Chondrocyte (in vitro differentiated cells): ENCODE data around the gene DTX4. TPM values are rescaled to one million over a fixed set of nuclear protein-coding genes. Genes with fewer than 3 reads are reported as not detected.

Experiments used
- DNase-seq: peaks from one replicate; pipeline ENCODE4 v3.0.0; 2021; ENCODE audit warnings: mixed read lengths, low spot score
- H3K27ac Mint-ChIP-seq: one replicate; pipeline ENCODE4 v1.8.0; 2021; ENCODE audit warnings: mild to moderate bottlenecking, moderate library complexity, mixed read lengths; ENCODE audit not compliant: unreplicated experiment
- H3K27me3 Mint-ChIP-seq: 2 replicates; pipeline ENCODE4 v1.8.0; 2021; ENCODE audit warnings: low read depth, mixed read lengths
- H3K36me3 Mint-ChIP-seq: 2 replicates; pipeline ENCODE4 v1.8.0; 2021; ENCODE audit warnings: low read depth, mixed read lengths
- H3K4me1 Mint-ChIP-seq: 2 replicates; pipeline ENCODE4 v1.8.0; 2021; ENCODE audit warnings: low read depth, mild to moderate bottlenecking, mixed read lengths
- H3K4me3 Mint-ChIP-seq: one replicate; pipeline ENCODE4 v1.8.0; 2021; ENCODE audit warnings: mild to moderate bottlenecking, moderate library complexity, mixed read lengths; ENCODE audit not compliant: unreplicated experiment
- H3K9me3 Mint-ChIP-seq: 2 replicates; pipeline ENCODE4 v1.8.0; 2021; ENCODE audit warnings: low read depth, mixed read lengths
- CTCF ChIP-seq: fragments of 200-600 bp; sonication (generic); IDR thresholded peaks from 2 replicates; pipeline ENCODE4 v1.5.0; 2021; ENCODE audit warnings: antibody characterized with exemption, mild to moderate bottlenecking, moderate library complexity
- total RNA-seq: library from RNA; stranded (reverse); gene quantifications from 3 replicates; pipeline ENCODE4 v1.2.1, GENCODE V29; 2021

The DTX4 gene
- total RNA-seq, 1 donor from 2014 or later, result 3.4 TPM

GRCh38 chr11:59173964-59174663 is 2.2 kb downstream of the DTX4 start:
- H3K4me1 Mint-ChIP-seq, result peaks cover 23% of the 10 kb centered on the region
- no peaks in the 10 kb centered on the region for H3K36me3 Mint-ChIP-seq
- no peak for DNase-seq
- no peak overlapping the region for H3K27ac Mint-ChIP-seq
- peaks cover 20% of the 10 kb centered on the region for H3K27me3 Mint-ChIP-seq
- peak overlapping the region; percentile 78 for H3K4me3 Mint-ChIP-seq
- TF ChIP-seq CTCF, result no peak
- no peaks in the 10 kb centered on the region for H3K9me3 Mint-ChIP-seq

- Mint-ChIP-seq H3K36me3 (no peaks in the 10 kb centered on the region), H3K9me3 (no peaks in the 10 kb centered on the region)
Measured at GRCh38 chr11:59174664-59175033, 2.7 kb downstream of the DTX4 start.

GRCh38 chr11:59175091-59175501 is 3.2 kb downstream of the DTX4 start:
- Mint-ChIP-seq H3K27ac (no peak overlapping the region), H3K4me3 (no peak overlapping the region), H3K27me3 (peaks cover 14% of the 10 kb centered on the region), H3K36me3 (no peaks in the 10 kb centered on the region), H3K4me1 (peaks cover 23% of the 10 kb centered on the region), H3K9me3 (no peaks in the 10 kb centered on the region)
- TF ChIP-seq CTCF, result no peak
- no peak for DNase-seq

More at GRCh38 chr11:59174664-59175033, 2.7 kb downstream of the DTX4 start:
- Mint-ChIP-seq H3K4me3 (no peak overlapping the region), H3K4me1 (peaks cover 23% of the 10 kb centered on the region), H3K27me3 (peaks cover 17% of the 10 kb centered on the region), H3K27ac (no peak overlapping the region)
- DNase-seq, result no peak
- no peak for TF ChIP-seq CTCF

- Mint-ChIP-seq H3K4me1 (peaks cover 23% of the 10 kb centered on the region), H3K27ac (no peak overlapping the region), H3K4me3 (no peak overlapping the region), H3K9me3 (no peaks in the 10 kb centered on the region), H3K27me3 (peaks cover 14% of the 10 kb centered on the region), H3K36me3 (no peaks in the 10 kb centered on the region)
- no peak for TF ChIP-seq CTCF
- no peak for DNase-seq
Measured at GRCh38 chr11:59176330-59176729, 4.4 kb downstream of the DTX4 start.

DNA sequence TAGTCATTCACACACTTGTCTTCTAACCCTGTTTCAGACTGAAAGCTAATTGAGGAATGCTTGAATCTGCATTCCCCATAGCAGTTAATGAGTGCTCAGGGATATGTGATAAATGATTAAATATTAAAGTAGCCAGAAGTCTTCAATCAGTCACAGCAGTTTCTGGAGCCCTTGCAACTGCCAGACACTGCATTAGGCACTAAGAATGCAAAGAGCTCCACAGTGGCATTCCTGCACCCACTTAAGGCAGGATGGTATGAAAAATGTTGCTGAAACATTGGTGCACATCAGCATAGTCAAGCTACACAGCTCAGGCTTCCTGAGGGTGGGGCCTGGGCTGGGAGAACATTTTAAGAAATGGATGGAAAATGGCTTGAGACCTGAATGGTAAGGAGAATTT is 6.5 kb downstream of the DTX4 start:
- H3K4me3 Mint-ChIP-seq, result no peak overlapping the region
- H3K36me3 Mint-ChIP-seq, result peaks cover 2% of the 10 kb centered on the region
- H3K9me3 Mint-ChIP-seq, result no peaks in the 10 kb centered on the region
- peaks cover 15% of the 10 kb centered on the region for H3K4me1 Mint-ChIP-seq
- no peak overlapping the region for H3K27ac Mint-ChIP-seq
- TF ChIP-seq CTCF, result no peak
- DNase-seq, result no peak
- peaks cover 14% of the 10 kb centered on the region for H3K27me3 Mint-ChIP-seq
